Measurements from ENCODE around the gene NPHS1.
A peak's percentile ranks its signal among the peaks of the same experiment; 100 is the strongest.

Gene NPHS1

GRCh38 chr19:35822579-35822978, 29.7 kb downstream of the NPHS1 start:
- H3K9ac ChIP-seq (ENCODE audit: low read depth, low read length, poor library complexity, severe bottlenecking) = no peak overlapping the region
- H3K4me3 ChIP-seq (ENCODE audit: low read length, poor library complexity, severe bottlenecking) = no peak overlapping the region
- H3F3A ChIP-seq (ENCODE audit: low read depth) = no peaks in the 10 kb centered on the region
- no peaks in the 10 kb centered on the region for H3K9me3 ChIP-seq (ENCODE audit: insufficient read depth, low read depth, low read length)
- no peaks in the 10 kb centered on the region for H3K27me3 ChIP-seq (ENCODE audit: insufficient read depth, low read length, poor library complexity, severe bottlenecking)
- H2AFZ ChIP-seq (ENCODE audit: low read length) = peak overlapping the region; percentile 12; the same call in 1 of the 2 replicates
- H4K20me1 ChIP-seq (ENCODE audit: insufficient read depth, low read length, poor library complexity, severe bottlenecking) = no peaks in the 10 kb centered on the region
- H3K4me1 ChIP-seq (ENCODE audit: insufficient read depth, low read length, poor library complexity, severe bottlenecking) = peaks cover 6% of the 10 kb centered on the region
- no peak overlapping the region for H3K4me2 ChIP-seq (ENCODE audit: low read depth, low read length, poor library complexity, severe bottlenecking)
- H3K36me3 ChIP-seq (ENCODE audit: insufficient read depth, low read length) = no peaks in the 10 kb centered on the region
- no peak for TF ChIP-seq CTCF (conservative IDR thresholded peaks at IDR 0.05; ENCODE audit: low read length)
- no peak for TF ChIP-seq EZH2phosphoT487 (IDR thresholded peaks at IDR 0.05; ENCODE audit: borderline replicate concordance)
- no peaks in the 10 kb centered on the region for H3K9me2 ChIP-seq (replicated peaks; ENCODE audit: low read depth, low read length)
- no peaks in the 10 kb centered on the region for H3K79me2 ChIP-seq (ENCODE audit: insufficient read depth, low read length)

GRCh38 chr19:35818445-35818844, 33.9 kb downstream of the NPHS1 start:
- peak overlapping the region; percentile 14 for H3K4me2 ChIP-seq (ENCODE audit: low read depth, low read length, poor library complexity, severe bottlenecking)
- H3K27me3 ChIP-seq (ENCODE audit: insufficient read depth, low read length, poor library complexity, severe bottlenecking) = no peaks in the 10 kb centered on the region
- no peak overlapping the region for H3K4me3 ChIP-seq (ENCODE audit: low read length, poor library complexity, severe bottlenecking)
- H3K4me1 ChIP-seq (ENCODE audit: insufficient read depth, low read length, poor library complexity, severe bottlenecking) = peaks cover 6% of the 10 kb centered on the region
- no peak for TF ChIP-seq EZH2phosphoT487 (IDR thresholded peaks at IDR 0.05; ENCODE audit: borderline replicate concordance)
- H3K36me3 ChIP-seq (ENCODE audit: insufficient read depth, low read length) = no peaks in the 10 kb centered on the region
- H3F3A ChIP-seq (ENCODE audit: low read depth) = no peaks in the 10 kb centered on the region
- H3K9me2 ChIP-seq (replicated peaks; ENCODE audit: low read depth, low read length) = no peaks in the 10 kb centered on the region
- no peaks in the 10 kb centered on the region for H4K20me1 ChIP-seq (ENCODE audit: insufficient read depth, low read length, poor library complexity, severe bottlenecking)
- H3K9ac ChIP-seq (ENCODE audit: low read depth, low read length, poor library complexity, severe bottlenecking) = no peak overlapping the region
- H3K9me3 ChIP-seq (ENCODE audit: insufficient read depth, low read depth, low read length) = no peaks in the 10 kb centered on the region
- no peak overlapping the region for H2AFZ ChIP-seq (ENCODE audit: low read length)
- no peaks in the 10 kb centered on the region for H3K79me2 ChIP-seq (ENCODE audit: insufficient read depth, low read length)

GRCh38 chr19:35816846-35817245, 35.5 kb downstream of the NPHS1 start:
- H3K9me2 ChIP-seq (replicated peaks; ENCODE audit: low read depth, low read length) = no peaks in the 10 kb centered on the region
- H4K20me1 ChIP-seq (ENCODE audit: insufficient read depth, low read length, poor library complexity, severe bottlenecking) = no peaks in the 10 kb centered on the region
- TF ChIP-seq EZH2phosphoT487 (IDR thresholded peaks at IDR 0.05; ENCODE audit: borderline replicate concordance) = no peak
- no peak for TF ChIP-seq CTCF (conservative IDR thresholded peaks at IDR 0.05; ENCODE audit: low read length)
- H3K4me3 ChIP-seq (ENCODE audit: low read length, poor library complexity, severe bottlenecking) = no peak overlapping the region
- H3F3A ChIP-seq (ENCODE audit: low read depth) = no peaks in the 10 kb centered on the region
- H3K36me3 ChIP-seq (ENCODE audit: insufficient read depth, low read length) = no peaks in the 10 kb centered on the region
- H3K9me3 ChIP-seq (ENCODE audit: insufficient read depth, low read depth, low read length) = no peaks in the 10 kb centered on the region
- no peaks in the 10 kb centered on the region for H3K27me3 ChIP-seq (ENCODE audit: insufficient read depth, low read length, poor library complexity, severe bottlenecking)
- H3K4me2 ChIP-seq (ENCODE audit: low read depth, low read length, poor library complexity, severe bottlenecking) = no peak overlapping the region
- H2AFZ ChIP-seq (ENCODE audit: low read length) = no peak overlapping the region
- no peak overlapping the region for H3K9ac ChIP-seq (ENCODE audit: low read depth, low read length, poor library complexity, severe bottlenecking)
- H3K79me2 ChIP-seq (ENCODE audit: insufficient read depth, low read length) = no peaks in the 10 kb centered on the region
- H3K4me1 ChIP-seq (ENCODE audit: insufficient read depth, low read length, poor library complexity, severe bottlenecking) = peaks cover 6% of the 10 kb centered on the region

GRCh38 chr19:35816262-35816661, 36.0 kb downstream of the NPHS1 start:
- Histone ChIP-seq H3K79me2 (ENCODE audit: insufficient read depth, low read length) (no peaks in the 10 kb centered on the region), H2AFZ (ENCODE audit: low read length) (no peak overlapping the region), H3F3A (ENCODE audit: low read depth) (no peaks in the 10 kb centered on the region), H3K9me2 (replicated peaks; ENCODE audit: low read depth, low read length) (no peaks in the 10 kb centered on the region), H3K4me2 (ENCODE audit: low read depth, low read length, poor library complexity, severe bottlenecking) (no peak overlapping the region), H4K20me1 (ENCODE audit: insufficient read depth, low read length, poor library complexity, severe bottlenecking) (no peaks in the 10 kb centered on the region), H3K27me3 (ENCODE audit: insufficient read depth, low read length, poor library complexity, severe bottlenecking) (no peaks in the 10 kb centered on the region), H3K9ac (ENCODE audit: low read depth, low read length, poor library complexity, severe bottlenecking) (no peak overlapping the region), H3K4me1 (ENCODE audit: insufficient read depth, low read length, poor library complexity, severe bottlenecking) (peaks cover 6% of the 10 kb centered on the region), H3K9me3 (ENCODE audit: insufficient read depth, low read depth, low read length) (no peaks in the 10 kb centered on the region), H3K4me3 (ENCODE audit: low read length, poor library complexity, severe bottlenecking) (no peak overlapping the region), H3K36me3 (ENCODE audit: insufficient read depth, low read length) (no peaks in the 10 kb centered on the region)
- TF ChIP-seq EZH2phosphoT487 (IDR thresholded peaks at IDR 0.05; ENCODE audit: borderline replicate concordance) (no peak), CTCF (conservative IDR thresholded peaks at IDR 0.05; ENCODE audit: low read length) (no peak)

All from Loucy (cell line).